GM18526 (cell line): ENCODE results near the gene RALGAPA2.

ENCODE experiments used
- POLR2A ChIP-seq: IDR thresholded peaks from 3 replicates; pipeline ENCODE4 v1.6.1; 2011; ENCODE audit not compliant: insufficient read length; ENCODE audit errors: extremely low read depth

The RALGAPA2 gene

DNA sequence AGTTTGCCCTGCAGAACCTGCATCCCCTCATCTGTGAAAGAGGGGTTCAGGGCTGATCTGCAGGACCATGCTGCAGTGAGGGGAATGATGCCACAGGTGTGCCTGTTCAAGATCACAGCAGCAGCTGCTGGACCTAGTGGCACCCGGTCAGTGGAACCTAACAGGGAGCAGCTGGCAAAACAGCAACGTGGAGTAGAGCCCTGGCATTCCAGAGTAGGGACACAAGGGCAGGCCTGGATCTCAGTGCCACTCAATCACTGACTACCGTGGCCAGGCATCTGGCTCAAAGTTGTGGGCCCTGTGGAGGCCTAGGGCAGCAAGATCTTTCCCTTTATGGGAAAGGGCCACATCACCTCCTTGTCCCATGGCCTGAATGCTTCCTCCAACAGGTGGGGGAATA lies 282.4 kb downstream of the RALGAPA2 start:
- no peak for TF ChIP-seq POLR2A

DNA sequence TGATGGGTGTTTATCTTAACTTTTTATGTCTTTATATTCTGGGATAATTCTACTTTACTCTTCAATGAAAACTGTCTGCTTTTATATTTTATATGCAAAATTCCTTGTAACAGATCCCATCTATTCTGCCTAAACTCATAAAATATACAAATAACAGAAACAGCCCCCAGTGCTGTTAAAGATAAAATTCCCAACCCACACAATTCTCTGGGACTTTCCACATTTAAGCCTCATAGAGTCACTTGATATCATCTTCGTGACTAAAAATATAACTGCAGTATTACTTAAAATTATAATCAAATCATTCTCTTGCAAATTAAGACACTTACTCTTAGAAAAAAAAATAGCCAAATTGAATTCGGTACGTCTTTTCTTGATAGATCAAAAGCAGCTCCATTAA lies 284.4 kb downstream of the RALGAPA2 start:
- TF ChIP-seq POLR2A, result no peak

DNA sequence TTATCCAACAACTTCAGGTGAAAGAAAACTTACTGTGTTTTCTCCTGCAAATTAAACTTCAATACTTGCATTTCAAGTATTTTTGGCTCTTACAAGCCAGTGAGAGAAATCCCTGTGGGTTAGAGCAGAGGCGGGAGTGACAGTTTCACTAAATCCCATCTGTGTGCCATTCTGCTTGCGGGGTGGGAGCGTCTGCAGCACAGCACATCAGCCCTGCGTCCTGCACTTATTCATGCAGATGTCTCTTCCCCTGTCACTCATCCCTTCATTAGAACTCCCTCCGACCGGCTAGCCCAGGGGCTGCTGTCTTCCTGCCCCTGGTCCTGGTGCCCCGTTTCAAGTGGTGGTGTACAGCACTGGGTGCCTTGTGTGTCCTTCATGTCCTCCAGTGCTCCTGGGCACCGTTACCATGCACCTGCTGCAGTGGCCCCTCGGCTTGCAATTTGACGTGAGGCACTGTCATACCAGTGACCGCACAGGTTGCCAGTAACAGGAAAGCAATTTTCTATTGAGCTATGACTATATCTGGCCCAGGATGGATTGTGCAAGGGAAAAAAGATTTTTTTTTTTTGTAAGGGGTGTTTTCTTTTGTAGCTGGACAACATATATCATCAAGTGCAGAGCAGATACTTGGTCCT lies 285.1 kb downstream of the RALGAPA2 start:
- TF ChIP-seq POLR2A, result no peak

DNA sequence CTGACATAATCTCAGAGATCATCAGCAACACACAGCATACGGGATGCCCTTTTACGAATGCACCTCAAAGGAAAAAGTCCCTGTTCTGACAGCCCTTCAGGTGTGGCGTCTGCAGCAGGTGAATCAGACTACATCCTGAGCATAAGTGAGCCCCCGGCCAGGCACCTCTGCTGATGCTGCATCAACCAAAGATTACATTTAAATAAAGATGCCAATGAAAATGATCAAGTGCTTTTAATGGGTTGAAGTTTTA lies 285.9 kb downstream of the RALGAPA2 start:
- no peak for TF ChIP-seq POLR2A

DNA sequence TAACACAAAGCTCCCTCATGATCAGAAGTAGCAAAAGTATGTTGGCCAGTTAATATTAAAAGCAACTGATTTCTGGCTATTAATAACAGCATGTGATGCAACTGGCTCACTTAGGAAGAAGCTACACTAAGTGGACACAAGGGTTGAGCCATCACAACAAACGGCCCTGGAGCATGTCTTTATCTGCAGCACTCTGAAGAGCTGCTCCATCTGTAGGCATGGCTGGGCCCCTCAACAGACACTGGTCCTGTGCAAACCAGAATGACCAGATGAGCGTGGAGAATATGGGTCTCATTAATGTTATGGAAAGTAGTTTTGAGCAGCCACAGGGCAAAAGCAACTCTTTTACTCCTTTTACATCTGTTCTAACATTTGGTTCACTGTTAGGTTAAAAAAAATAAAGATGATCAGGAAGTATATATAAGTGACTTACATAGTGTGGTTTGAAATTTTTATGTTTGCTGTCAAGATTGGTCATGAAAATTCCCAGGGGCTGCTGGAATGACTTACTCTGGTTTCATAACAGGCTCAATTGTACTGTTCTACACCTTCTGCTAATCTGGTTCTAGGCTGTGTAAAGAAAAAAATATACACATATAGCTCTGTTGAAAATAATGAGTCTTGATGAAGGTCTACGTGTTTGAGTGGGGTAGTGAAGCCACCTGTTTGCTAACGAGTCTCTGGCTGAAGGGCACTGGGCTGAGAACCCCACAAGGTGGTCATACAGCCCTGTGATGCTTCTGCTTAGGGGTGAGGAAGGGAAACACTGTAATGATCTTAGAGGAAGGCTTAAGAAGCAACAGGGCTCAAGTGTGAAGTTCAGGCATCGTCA lies 286.4 kb downstream of the RALGAPA2 start:
- TF ChIP-seq POLR2A, result no peak

DNA sequence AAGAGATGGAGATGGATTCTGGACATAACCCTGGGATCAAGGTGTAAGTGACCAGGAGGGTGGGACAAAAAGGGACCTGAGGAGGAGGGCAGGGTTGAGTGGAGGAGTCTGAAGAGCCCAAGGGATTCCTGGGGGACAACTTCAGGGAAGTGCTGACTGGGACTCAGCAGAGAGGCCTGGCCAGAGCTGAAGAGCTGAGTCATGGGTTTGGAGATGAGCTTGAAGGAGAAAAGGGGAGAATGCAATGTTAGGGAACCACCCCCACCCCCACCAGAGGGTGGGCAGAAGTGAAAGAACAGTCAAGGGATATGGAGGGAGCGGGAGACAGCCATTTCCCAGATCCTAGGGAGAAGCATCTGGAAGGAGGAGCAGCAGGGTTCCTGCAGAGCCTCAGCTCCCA lies 289.3 kb downstream of the RALGAPA2 start:
- no peak for TF ChIP-seq POLR2A

DNA sequence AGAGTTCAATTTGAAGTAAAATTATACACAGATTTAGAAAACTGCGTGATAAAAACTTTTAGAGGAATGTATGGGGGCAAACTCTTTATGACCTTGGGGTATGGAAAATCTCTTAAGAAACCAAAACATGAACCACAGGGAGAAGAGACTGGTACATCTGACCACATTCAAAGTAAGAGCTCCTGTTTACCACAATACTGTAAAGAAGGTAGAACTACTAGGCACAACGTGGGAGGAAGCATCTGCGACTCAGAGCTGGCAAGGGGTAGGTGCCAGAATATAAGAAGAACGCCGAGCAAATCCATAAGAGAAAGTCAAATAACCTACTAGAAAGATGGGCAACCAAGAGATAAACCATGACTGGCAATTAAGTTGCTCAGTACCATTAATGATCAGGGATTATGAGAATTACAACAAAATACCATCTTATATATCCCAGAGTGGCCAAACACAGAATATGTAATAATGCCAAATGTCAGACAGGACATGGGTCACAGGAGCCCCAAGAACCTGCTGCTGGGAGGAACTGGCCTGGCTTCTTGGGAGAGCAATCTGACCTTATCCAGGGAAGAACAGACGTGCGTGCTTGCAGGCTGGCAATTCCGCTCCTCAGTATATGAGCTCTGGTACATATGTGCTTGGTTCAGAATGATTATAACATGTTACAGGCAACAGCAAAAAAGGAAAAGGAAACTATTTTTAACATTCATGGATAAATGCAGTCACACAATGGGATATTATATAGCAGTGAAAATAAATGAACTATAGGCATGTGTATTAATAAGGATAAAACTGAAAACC lies 294.4 kb downstream of the RALGAPA2 start:
- no peak for TF ChIP-seq POLR2A

DNA sequence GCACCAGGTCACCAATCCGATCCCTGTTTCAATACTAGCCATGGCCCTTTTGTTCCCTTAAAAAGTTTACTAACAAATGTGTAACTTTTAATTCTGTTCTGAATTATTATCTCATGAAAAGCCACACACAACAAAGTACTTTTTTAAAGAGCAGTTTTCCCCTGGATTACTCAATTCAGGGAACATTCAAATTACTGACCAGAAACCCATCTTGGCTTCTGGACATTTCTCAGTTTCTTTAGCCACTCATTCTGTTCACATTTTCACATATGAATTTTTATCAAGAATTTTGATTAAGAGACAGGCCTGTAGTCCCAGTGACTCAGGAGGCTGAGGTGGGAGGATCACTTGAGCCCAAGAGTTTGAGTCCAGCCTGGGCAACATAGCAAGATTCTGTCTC lies 297.1 kb downstream of the RALGAPA2 start:
- no peak for TF ChIP-seq POLR2A

DNA sequence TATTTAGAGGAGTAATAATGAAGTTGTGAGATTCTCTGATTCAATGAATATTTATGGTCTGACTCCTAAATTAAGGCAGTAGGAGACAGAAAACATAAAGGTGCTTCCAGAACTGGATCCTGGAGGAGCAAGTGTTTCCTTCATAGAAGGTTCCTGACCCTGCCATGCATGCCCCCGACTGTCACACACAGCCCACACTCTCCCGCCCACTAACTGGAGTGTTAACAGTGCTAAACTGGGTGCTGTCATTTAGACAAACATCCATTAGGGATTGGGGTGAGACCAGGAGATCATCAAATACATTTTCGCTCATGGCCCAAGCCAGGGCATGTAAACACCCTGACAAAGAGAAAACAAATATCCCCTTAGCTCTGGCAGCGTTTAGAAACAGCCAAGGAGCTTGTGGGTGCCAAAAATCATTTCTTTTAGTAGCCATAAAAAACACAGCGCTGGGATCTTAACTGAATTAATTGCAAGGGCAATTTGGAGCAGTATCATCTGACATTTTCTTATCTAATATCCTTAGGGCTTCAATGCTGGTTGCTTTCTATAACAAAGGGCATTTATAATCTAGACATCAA lies 297.7 kb downstream of the RALGAPA2 start:
- TF ChIP-seq POLR2A, result no peak

DNA sequence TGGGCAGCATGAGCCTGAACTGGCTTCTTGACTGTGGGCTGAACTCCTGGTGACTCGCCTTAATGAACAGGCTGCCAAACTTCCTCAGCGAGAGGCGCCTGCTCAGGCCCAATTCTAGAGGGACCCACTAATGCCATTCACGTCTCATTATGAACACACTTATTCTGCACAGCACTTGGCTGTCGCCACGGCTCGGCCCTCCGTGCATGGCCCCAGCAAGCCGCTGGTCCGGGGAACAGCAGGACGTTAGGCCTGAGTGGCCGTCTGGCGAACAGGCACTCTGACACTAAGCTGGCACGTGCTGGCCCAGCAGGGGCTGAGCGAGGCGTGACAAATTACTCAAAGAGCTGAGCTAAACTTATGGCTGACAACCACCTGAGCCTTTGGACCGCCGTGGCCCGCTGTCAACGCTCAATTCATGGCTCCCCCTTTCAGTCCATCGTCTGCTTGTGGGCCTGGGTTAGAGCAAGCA lies 298.6 kb downstream of the RALGAPA2 start:
- TF ChIP-seq POLR2A, result no peak

DNA sequence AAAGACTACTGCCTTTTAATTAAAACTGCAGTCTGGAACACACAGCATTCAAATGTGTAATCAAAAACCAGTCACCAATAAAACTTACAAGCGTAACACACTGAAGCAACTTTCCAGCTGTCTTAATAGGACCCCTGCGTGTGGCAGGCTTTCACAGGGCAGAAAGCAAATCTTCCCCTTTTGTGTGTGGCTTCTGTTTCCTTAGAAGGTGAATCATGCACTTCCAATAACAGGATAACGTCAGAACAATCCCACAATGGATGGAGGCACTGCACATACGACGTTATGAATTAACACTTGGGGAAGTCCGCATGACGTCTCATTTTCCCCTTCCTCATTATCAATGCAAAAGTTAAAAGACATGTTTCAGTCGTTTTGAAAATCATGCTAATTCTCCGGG lies 299.7 kb downstream of the RALGAPA2 start:
- no peak for TF ChIP-seq POLR2A

DNA sequence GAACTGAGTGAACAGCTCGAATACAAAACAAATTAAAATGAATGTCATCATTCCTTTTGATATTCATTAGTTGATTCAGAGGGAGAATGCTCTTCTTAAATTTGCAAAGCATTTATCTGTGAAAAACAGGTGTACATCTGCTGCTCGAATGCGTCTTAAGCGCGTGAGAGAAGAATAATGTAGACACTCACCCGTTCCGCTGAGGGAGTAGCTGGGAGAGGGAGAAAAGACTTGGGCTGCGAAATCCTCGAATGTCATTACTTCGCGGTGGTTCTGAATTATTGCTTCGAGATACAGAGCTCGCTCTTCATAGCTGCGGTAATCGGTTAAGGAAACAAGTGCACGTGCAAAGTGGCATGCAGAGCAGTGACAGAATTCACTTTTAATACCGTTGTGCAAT lies 300.6 kb downstream of the RALGAPA2 start:
- TF ChIP-seq POLR2A, result no peak

DNA sequence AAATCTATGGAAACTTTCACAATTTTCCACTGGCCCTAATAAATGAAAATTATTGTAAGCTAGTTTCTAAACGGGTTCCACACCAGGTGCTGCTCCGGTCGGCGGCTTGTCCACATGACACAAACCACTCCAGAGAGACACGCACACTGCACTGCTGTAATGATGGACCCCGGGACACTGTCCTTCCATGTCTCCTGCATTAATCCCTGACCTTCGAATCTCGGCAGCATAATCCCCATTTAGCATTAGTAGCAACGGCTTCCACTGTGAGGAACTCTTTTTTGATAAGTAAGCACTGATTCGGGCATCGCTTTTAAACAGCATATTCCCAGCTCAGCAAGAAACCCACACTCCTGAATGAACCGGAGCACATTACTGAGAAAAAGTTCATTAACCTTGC lies 301.0 kb downstream of the RALGAPA2 start:
- TF ChIP-seq POLR2A, result no peak

DNA sequence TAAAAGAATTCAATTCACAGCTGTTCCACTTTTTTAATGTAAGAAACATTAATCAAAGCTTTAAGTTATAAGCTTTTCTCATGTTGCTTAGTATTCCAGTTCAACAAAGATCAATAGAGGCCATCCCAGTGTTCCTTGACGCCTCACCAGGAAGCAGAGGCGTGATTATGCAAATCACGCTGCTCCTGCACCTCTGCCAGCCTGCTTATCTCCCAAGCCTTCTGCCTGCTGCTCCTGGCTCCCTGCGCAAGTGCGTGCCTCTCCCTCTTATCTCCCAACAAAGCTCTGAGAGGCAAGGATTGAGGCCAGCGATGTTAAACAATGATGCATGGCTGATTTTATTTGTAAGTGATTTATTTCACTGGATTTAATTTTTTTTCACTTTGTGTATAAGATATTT lies 301.8 kb downstream of the RALGAPA2 start:
- TF ChIP-seq POLR2A, result no peak

DNA sequence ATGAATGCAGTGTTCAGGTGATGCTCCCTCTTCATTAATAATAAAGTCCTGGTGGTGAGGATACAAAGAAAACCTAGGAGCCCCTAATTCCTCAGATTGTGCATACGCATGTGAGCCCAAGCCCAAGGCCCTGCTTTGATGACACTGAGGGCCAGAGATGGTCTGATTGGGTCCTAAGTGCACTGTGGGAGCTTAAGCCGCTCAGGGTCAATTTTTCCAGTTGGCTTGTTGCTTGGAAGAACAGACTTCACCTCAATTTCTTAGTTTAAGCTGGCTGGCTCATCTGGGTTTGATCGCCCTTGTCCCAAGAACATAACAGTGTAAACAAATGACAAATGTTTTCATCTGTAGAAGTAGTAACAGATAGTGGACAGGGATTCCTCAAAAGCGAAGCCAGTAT lies 303.1 kb downstream of the RALGAPA2 start:
- no peak for TF ChIP-seq POLR2A
